ENCODE results near the gene NR1D1. TPM values are rescaled to one million over a fixed set of nuclear protein-coding genes. Genes with fewer than 3 reads are reported as not detected.

Gene NR1D1
- total and polyA plus RNA-seq, 2 of the 13 experiments (the other 11 are each of a cell fraction or from before 2014, with no cell fraction given): 2.1 to 2.7 TPM

- TF ChIP-seq ZNF513 (CRISPR knock-in tag; conservative IDR thresholded peaks at IDR 0.05) (0 out of 2 replicates have a peak, but pooled peaks have one; percentile 21), FIP1L1 (IDR thresholded peaks at IDR 0.05; ENCODE audit: borderline replicate concordance, insufficient read depth, low read depth, low read length) (no peak), PRDM4 (CRISPR knock-in tag; IDR thresholded peaks at IDR 0.05; ENCODE audit: borderline replicate concordance) (no peak), ZNF20 (CRISPR knock-in tag; IDR thresholded peaks at IDR 0.05) (no peak), YEATS2 (CRISPR knock-in tag; IDR thresholded peaks at IDR 0.05; ENCODE audit: borderline replicate concordance) (no peak), RNF2 (conservative IDR thresholded peaks at IDR 0.05; ENCODE audit: low read depth) (0 out of 2 replicates have a peak, but pooled peaks have one; percentile 21), TBX3 (IDR thresholded peaks at IDR 0.05; ENCODE audit: borderline replicate concordance) (peak; percentile 91), ZSCAN21 (CRISPR knock-in tag; IDR thresholded peaks at IDR 0.05; ENCODE audit: borderline replicate concordance) (peak; percentile 98), MTF1 (CRISPR knock-in tag; IDR thresholded peaks at IDR 0.05) (peak; percentile 94), SCMH1 (CRISPR knock-in tag; IDR thresholded peaks at IDR 0.05; ENCODE audit: borderline replicate concordance) (no peak), JDP2 (CRISPR knock-in tag; IDR thresholded peaks at IDR 0.05; ENCODE audit: borderline replicate concordance) (peak; percentile 81; the same call in 1 of the 2 replicates), ZNF607 (CRISPR knock-in tag; IDR thresholded peaks at IDR 0.05; ENCODE audit: borderline replicate concordance) (peak; percentile 99), ZNF383 (CRISPR knock-in tag; IDR thresholded peaks at IDR 0.05; ENCODE audit: borderline replicate concordance) (peak; percentile 98; the same call in 1 of the 2 replicates), MXD4 (CRISPR knock-in tag; IDR thresholded peaks at IDR 0.05) (peak; percentile 99), ZBED4 (CRISPR knock-in tag; IDR thresholded peaks at IDR 0.05; ENCODE audit: borderline replicate concordance) (peak; percentile 92; the same call in 1 of the 2 replicates), ARNTL (CRISPR knock-in tag; IDR thresholded peaks at IDR 0.05) (peak; percentile 100), ARID3A (IDR thresholded peaks at IDR 0.05; ENCODE audit: low read depth, low read length) (peak; percentile 15; the same call in 1 of the 2 replicates), MAFF (IDR thresholded peaks at IDR 0.05; ENCODE audit: low read depth, low read length) (peak; percentile 76)
Measured at GRCh38 chr17:40100669-40101366, 429 bp upstream of the NR1D1 start (continued).
